GM23338 (cell line): Measurements from ENCODE around the gene MFSD11. TPM values are rescaled to one million over a fixed set of nuclear protein-coding genes. Genes with fewer than 3 reads are reported as not detected.
"Not testable (repeated sequence)": the region's sequence is repeated elsewhere in the genome, so short reads cannot be mapped to it uniquely, and the experiment has no call there.

Source experiments
- ATAC-seq: fragments of 200-7000 bp; cut with Tn5 transposase; 3 replicates; pipeline ENCODE4 v1.9.1; 2020
- DNase-seq: peaks from one replicate; pipeline ENCODE4 v3.0.0-alpha.2; 2015; ENCODE audit warnings: low spot score
- H2AFZ ChIP-seq: fragments of 200-600 bp; sonication (generic); 2 replicates; pipeline ENCODE4 v1.8.0; 2016; ENCODE audit warnings: antibody characterized with exemption, mild to moderate bottlenecking, moderate library complexity
- H3F3A ChIP-seq: fragments of 200-600 bp; sonication (generic); replicated peaks from 2 replicates; pipeline ENCODE4 v1.8.0; 2017; ENCODE audit warnings: antibody characterized with exemption, mixed run types, low read depth
- H3K27ac ChIP-seq: fragments of 200-600 bp; sonication (generic); 2 replicates; pipeline ENCODE4 v1.6.1; 2016; ENCODE audit warnings: low read depth
- H3K27me3 ChIP-seq: fragments of 200-600 bp; sonication (generic); 2 replicates; pipeline ENCODE4 v1.8.0; 2016; ENCODE audit warnings: mild to moderate bottlenecking, mixed run types, moderate library complexity; ENCODE audit not compliant: insufficient read depth
- H3K36me3 ChIP-seq: fragments of 200-600 bp; sonication (generic); 2 replicates; pipeline ENCODE4 v1.8.0; 2016; ENCODE audit warnings: mild to moderate bottlenecking; ENCODE audit not compliant: insufficient read depth
- H3K4me1 ChIP-seq: fragments of 200-600 bp; sonication (generic); 2 replicates; pipeline ENCODE4 v1.8.0; 2016; ENCODE audit warnings: mild to moderate bottlenecking, moderate library complexity; ENCODE audit not compliant: insufficient read depth
- H3K4me2 ChIP-seq: fragments of 200-600 bp; sonication (generic); 2 replicates; pipeline ENCODE4 v1.7.1; 2017; ENCODE audit warnings: mixed run types
- H3K4me3 ChIP-seq: fragments of 200-600 bp; sonication (generic); 2 replicates; pipeline ENCODE4 v1.6.1; 2016; ENCODE audit warnings: mixed run types
- H3K79me2 ChIP-seq: fragments of 200-600 bp; sonication (generic); replicated peaks from 2 replicates; pipeline ENCODE4 v1.8.0; 2017; ENCODE audit warnings: mild to moderate bottlenecking; ENCODE audit not compliant: insufficient read depth
- H3K9me2 ChIP-seq: fragments of 200-600 bp; sonication (generic); 2 replicates; pipeline ENCODE4 v1.8.0; 2017; ENCODE audit not compliant: insufficient read depth
- H4K20me1 ChIP-seq: fragments of 200-600 bp; sonication (generic); replicated peaks from 2 replicates; pipeline ENCODE4 v1.8.0; 2017; ENCODE audit warnings: mild to moderate bottlenecking; ENCODE audit not compliant: insufficient read depth
- H3K27ac Mint-ChIP-seq: 2 replicates; pipeline ENCODE4 v1.8.0; 2020; ENCODE audit warnings: inconsistent platforms, mild to moderate bottlenecking, moderate library complexity, mixed read lengths
- H3K27me3 Mint-ChIP-seq: 3 replicates; pipeline ENCODE4 v1.8.0; 2022; ENCODE audit warnings: low read depth, mild to moderate bottlenecking, moderate library complexity, mixed read lengths, inconsistent platforms; ENCODE audit not compliant: insufficient read depth, poor library complexity
- H3K36me3 Mint-ChIP-seq: 3 replicates; pipeline ENCODE4 v1.8.0; 2021; ENCODE audit warnings: low read depth, mild to moderate bottlenecking, inconsistent platforms, moderate library complexity, mixed read lengths
- H3K4me1 Mint-ChIP-seq: 3 replicates; pipeline ENCODE4 v1.8.0; 2020; ENCODE audit warnings: mild to moderate bottlenecking, inconsistent platforms, mixed read lengths
- H3K4me3 Mint-ChIP-seq: 3 replicates; pipeline ENCODE4 v1.8.0; 2021; ENCODE audit warnings: moderate library complexity, mild to moderate bottlenecking, inconsistent platforms, mixed read lengths
- H3K9me3 Mint-ChIP-seq: 3 replicates; pipeline ENCODE4 v1.8.0; 2020; ENCODE audit warnings: moderate library complexity, mild to moderate bottlenecking, inconsistent platforms, mixed read lengths
- EZH2phosphoT487 ChIP-seq: fragments of 200-600 bp; sonication (generic); IDR thresholded peaks from one replicate; pipeline ENCODE4 v1.8.1; 2018; ENCODE audit warnings: antibody characterized with exemption; ENCODE audit not compliant: unreplicated experiment
- NANOG ChIP-seq: IDR thresholded peaks from 2 replicates; pipeline ENCODE4 v1.6.1; 2016; ENCODE audit warnings: antibody characterized with exemption, borderline replicate concordance
- POLR2AphosphoS5 ChIP-seq: IDR thresholded peaks from 2 replicates; pipeline ENCODE4 v1.6.1; 2016; ENCODE audit warnings: antibody characterized with exemption, low read depth
- ZNF114 ChIP-seq: fragments of 250-450 bp; sonication (Bioruptor Pico); IDR thresholded peaks from 2 replicates; pipeline ENCODE4 v1.5.0; 2020; ENCODE audit warnings: mild to moderate bottlenecking, moderate library complexity
- polyA plus RNA-seq: library from polyadenylated mRNA; unstranded; fragments of >200 nt; fragmentation: Nextera tagmentation; extraction: Ambion mirVana; gene quantifications from 2 replicates; pipeline ENCODE4 v1.2.1, GENCODE V29; 2016
- total RNA-seq: library from RNA; depleted of rRNA; stranded (reverse); fragments of >200 nt; shearing (Covaris generic); gene quantifications from 2 replicates; pipeline ENCODE4 v1.2.3, GENCODE V29; 2014
- TF ChIP-seq, protein P1 (sequence below): fragments of 250-450 bp; sonication (Bioruptor Pico); IDR thresholded peaks from 2 replicates; pipeline ENCODE4 v1.5.0; 2020; ENCODE audit warnings: mild to moderate bottlenecking, moderate library complexity

Gene MFSD11
- total and polyA plus RNA-seq, 2 experiments from 2014 or later: 10.2 to 35.3 TPM

DNA sequence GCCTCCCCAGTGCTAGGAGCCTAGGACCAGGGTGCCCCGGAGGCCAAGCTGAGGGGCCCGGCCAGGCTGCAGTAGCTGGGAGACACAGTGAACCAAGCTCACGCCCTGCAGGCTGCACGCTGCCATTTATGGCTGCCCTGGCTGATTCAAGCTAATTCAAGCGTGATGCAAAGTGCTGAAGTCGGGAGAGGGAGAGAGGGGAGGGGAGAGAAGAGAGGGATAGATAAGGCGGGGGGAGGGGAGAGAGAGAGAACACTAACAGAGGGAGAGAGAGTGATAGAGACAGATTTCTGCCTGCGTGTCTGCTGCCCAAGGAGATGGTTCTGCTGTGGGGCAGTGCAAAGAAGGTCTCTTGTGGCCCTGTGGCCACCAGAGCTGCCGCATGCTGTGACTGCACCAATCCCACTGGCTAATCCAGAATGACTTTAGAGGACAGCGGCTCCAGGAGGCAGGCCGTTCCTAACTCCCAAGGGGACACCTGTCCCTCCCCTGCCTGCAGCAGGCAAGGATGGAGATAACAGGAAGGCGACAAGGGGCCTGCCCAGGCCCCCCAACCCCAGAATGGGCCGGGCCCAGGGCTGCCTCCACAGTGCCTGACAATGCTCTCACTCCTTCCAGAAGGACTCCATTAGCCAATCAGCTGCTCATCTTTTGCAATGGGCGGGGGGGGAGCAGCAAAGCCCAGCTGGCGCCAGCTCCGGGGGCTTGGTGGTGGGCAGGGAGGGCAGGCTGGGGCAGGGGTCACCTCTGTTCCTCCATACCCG, 40.0 kb upstream of the MFSD11 start (continued):
- TF ChIP-seq, protein P1, sequence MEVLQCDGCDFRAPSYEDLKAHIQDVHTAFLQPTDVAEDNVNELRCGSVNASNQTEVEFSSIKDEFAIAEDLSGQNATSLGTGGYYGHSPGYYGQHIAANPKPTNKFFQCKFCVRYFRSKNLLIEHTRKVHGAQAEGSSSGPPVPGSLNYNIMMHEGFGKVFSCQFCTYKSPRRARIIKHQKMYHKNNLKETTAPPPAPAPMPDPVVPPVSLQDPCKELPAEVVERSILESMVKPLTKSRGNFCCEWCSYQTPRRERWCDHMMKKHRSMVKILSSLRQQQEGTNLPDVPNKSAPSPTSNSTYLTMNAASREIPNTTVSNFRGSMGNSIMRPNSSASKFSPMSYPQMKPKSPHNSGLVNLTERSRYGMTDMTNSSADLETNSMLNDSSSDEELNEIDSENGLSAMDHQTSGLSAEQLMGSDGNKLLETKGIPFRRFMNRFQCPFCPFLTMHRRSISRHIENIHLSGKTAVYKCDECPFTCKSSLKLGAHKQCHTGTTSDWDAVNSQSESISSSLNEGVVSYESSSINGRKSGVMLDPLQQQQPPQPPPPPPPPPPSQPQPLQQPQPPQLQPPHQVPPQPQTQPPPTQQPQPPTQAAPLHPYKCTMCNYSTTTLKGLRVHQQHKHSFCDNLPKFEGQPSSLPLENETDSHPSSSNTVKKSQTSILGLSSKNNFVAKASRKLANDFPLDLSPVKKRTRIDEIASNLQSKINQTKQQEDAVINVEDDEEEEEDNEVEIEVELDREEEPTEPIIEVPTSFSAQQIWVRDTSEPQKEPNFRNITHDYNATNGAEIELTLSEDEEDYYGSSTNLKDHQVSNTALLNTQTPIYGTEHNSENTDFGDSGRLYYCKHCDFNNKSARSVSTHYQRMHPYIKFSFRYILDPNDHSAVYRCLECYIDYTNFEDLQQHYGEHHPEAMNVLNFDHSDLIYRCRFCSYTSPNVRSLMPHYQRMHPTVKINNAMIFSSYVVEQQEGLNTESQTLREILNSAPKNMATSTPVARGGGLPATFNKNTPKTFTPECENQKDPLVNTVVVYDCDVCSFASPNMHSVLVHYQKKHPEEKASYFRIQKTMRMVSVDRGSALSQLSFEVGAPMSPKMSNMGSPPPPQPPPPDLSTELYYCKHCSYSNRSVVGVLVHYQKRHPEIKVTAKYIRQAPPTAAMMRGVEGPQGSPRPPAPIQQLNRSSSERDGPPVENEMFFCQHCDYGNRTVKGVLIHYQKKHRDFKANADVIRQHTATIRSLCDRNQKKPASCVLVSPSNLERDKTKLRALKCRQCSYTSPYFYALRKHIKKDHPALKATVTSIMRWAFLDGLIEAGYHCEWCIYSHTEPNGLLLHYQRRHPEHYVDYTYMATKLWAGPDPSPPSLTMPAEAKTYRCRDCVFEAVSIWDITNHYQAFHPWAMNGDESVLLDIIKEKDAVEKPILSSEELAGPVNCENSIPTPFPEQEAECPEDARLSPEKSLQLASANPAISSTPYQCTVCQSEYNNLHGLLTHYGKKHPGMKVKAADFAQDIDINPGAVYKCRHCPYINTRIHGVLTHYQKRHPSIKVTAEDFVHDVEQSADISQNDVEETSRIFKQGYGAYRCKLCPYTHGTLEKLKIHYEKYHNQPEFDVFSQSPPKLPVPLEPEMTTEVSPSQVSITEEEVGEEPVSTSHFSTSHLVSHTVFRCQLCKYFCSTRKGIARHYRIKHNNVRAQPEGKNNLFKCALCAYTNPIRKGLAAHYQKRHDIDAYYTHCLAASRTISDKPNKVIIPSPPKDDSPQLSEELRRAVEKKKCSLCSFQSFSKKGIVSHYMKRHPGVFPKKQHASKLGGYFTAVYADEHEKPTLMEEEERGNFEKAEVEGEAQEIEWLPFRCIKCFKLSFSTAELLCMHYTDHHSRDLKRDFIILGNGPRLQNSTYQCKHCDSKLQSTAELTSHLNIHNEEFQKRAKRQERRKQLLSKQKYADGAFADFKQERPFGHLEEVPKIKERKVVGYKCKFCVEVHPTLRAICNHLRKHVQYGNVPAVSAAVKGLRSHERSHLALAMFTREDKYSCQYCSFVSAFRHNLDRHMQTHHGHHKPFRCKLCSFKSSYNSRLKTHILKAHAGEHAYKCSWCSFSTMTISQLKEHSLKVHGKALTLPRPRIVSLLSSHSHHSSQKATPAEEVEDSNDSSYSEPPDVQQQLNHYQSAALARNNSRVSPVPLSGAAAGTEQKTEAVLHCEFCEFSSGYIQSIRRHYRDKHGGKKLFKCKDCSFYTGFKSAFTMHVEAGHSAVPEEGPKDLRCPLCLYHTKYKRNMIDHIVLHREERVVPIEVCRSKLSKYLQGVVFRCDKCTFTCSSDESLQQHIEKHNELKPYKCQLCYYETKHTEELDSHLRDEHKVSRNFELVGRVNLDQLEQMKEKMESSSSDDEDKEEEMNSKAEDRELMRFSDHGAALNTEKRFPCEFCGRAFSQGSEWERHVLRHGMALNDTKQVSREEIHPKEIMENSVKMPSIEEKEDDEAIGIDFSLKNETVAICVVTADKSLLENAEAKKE (CRISPR knock-in tag): no peak
- TF ChIP-seq EZH2phosphoT487 (no peak), POLR2AphosphoS5 (no peak), ZNF114 (CRISPR knock-in tag) (no peak), NANOG (no peak)

- not testable (repeated sequence) for H3K4me3 ChIP-seq, H3K27me3 ChIP-seq, H3K27ac Mint-ChIP-seq, H3K79me2 ChIP-seq, H3K36me3 Mint-ChIP-seq, H3K9me3 Mint-ChIP-seq, H3F3A ChIP-seq, DNase-seq, H2AFZ ChIP-seq, H3K27ac ChIP-seq, H3K4me3 Mint-ChIP-seq, H3K9me2 ChIP-seq, H4K20me1 ChIP-seq, H3K36me3 ChIP-seq, ATAC-seq, H3K4me2 ChIP-seq
- H3K4me1 ChIP-seq: peaks cover 35% of the 10 kb centered on the region
- H3K4me1 Mint-ChIP-seq: peaks cover 43% of the 10 kb centered on the region
- peaks cover 17% of the 10 kb centered on the region for H3K27me3 Mint-ChIP-seq
These were observed 39.4 kb upstream of the MFSD11 start for GRCh38 chr17:76698466-76698977.
